Measurements from ENCODE around the gene MIOS.

The MIOS gene

GRCh38 chr7:7566651-7567611 lies at the start of gene MIOS:
Gene MIOS (plus strand): TSS chr7:7566884. CDS start chr7:7572476, 5,592 bp downstream.
- no peak for DNase-seq

- no peak for DNase-seq
These were observed 48.9 kb upstream of the MIOS start for GRCh38 chr7:7517754-7518153.

GRCh38 chr7:7519056-7519455 lies 47.6 kb upstream of the MIOS start:
- no peak for DNase-seq

- DNase-seq = no peak
These were observed 47.2 kb upstream of the MIOS start for GRCh38 chr7:7519528-7519927.

GRCh38 chr7:7521259-7521658 lies 45.4 kb upstream of the MIOS start:
- DNase-seq = no peak

GRCh38 chr7:7522421-7522820 lies 44.3 kb upstream of the MIOS start:
- DNase-seq = no peak

GRCh38 chr7:7524121-7524520 lies 42.6 kb upstream of the MIOS start:
- no peak for DNase-seq

GRCh38 chr7:7526006-7526405 lies 40.7 kb upstream of the MIOS start:
- DNase-seq = no peak

- no peak for DNase-seq
These were observed 39.6 kb upstream of the MIOS start for GRCh38 chr7:7527047-7527446.

GRCh38 chr7:7529328-7529727 lies 37.4 kb upstream of the MIOS start:
- DNase-seq = no peak

- DNase-seq = no peak
These were observed 32.8 kb upstream of the MIOS start for GRCh38 chr7:7533831-7534430.

- DNase-seq = no peak
These were observed 31.0 kb upstream of the MIOS start, which contains the start of gene COL28A1 for GRCh38 chr7:7535691-7536090. Gene COL28A1 (minus strand): TSS chr7:7535873. CDS start chr7:7532875, 2,998 bp downstream.

GRCh38 chr7:7536396-7537019 lies 30.2 kb upstream of the MIOS start:
- DNase-seq = no peak

- no peak for DNase-seq
These were observed 29.0 kb upstream of the MIOS start for GRCh38 chr7:7537711-7538110.

- DNase-seq = no peak
These were observed 27.5 kb upstream of the MIOS start for GRCh38 chr7:7539152-7539551.

- DNase-seq = no peak
These were observed 27.0 kb upstream of the MIOS start for GRCh38 chr7:7539711-7540110.

GRCh38 chr7:7542251-7542835 lies 24.3 kb upstream of the MIOS start:
- no peak for DNase-seq

GRCh38 chr7:7548407-7548806 lies 18.3 kb upstream of the MIOS start:
- no peak for DNase-seq

- no peak for DNase-seq
These were observed 16.0 kb upstream of the MIOS start for GRCh38 chr7:7550663-7551062.

- no peak for DNase-seq
These were observed 14.5 kb upstream of the MIOS start for GRCh38 chr7:7552199-7552598.

- DNase-seq = no peak
These were observed 13.3 kb upstream of the MIOS start for GRCh38 chr7:7553386-7553785.

GRCh38 chr7:7554021-7554432 lies 12.7 kb upstream of the MIOS start:
- peak; percentile 44 for DNase-seq
